Loucy (cell line): Measurements from ENCODE around the gene PANX2.

Source experiments
- EZH2phosphoT487 ChIP-seq: fragments of 200-600 bp; IDR thresholded peaks from 2 replicates; pipeline ENCODE4 v1.6.1; 2018; ENCODE audit warnings: antibody characterized with exemption, mild to moderate bottlenecking, moderate library complexity, borderline replicate concordance
- TF ChIP-seq, protein P1 (sequence below): fragments of 200-600 bp; sonication (generic); conservative IDR thresholded peaks from 2 replicates; pipeline ENCODE4 v1.5.1; 2014; ENCODE audit warnings: mild to moderate bottlenecking, antibody characterized with exemption, low read length

DNA sequence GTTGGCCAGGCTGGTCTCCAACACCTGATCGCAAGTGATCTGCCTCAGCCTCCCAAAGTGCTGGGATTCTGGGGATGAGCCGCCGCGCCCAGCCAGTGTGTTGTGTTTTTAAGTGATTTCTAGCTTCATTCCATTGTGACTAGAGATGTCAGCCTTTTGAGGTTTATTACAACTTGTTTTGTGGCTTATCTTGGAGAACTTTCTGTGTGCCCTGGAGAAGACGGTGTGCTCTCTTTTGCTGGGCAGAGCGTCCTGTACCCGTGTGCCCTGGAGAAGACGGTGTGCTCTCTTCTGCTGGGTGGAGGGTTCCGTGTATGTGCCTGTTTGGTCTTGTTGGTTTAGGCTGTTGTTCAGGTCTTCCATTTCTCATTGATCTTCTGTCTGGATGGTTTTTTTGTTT is 42.7 kb downstream of the PANX2 start:
- TF ChIP-seq, protein P1, sequence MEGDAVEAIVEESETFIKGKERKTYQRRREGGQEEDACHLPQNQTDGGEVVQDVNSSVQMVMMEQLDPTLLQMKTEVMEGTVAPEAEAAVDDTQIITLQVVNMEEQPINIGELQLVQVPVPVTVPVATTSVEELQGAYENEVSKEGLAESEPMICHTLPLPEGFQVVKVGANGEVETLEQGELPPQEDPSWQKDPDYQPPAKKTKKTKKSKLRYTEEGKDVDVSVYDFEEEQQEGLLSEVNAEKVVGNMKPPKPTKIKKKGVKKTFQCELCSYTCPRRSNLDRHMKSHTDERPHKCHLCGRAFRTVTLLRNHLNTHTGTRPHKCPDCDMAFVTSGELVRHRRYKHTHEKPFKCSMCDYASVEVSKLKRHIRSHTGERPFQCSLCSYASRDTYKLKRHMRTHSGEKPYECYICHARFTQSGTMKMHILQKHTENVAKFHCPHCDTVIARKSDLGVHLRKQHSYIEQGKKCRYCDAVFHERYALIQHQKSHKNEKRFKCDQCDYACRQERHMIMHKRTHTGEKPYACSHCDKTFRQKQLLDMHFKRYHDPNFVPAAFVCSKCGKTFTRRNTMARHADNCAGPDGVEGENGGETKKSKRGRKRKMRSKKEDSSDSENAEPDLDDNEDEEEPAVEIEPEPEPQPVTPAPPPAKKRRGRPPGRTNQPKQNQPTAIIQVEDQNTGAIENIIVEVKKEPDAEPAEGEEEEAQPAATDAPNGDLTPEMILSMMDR: no peak
- TF ChIP-seq EZH2phosphoT487: no peak
